HG02870 (cell line): ENCODE results near the gene FBXO42.

Experiments
- ATAC-seq: cut with Tn5 transposase; IDR thresholded peaks from one replicate; pipeline ENCODE4 v1.9.1; 2021; ENCODE audit warnings: mild to moderate bottlenecking, moderate library complexity; ENCODE audit not compliant: unreplicated experiment

Gene FBXO42

DNA sequence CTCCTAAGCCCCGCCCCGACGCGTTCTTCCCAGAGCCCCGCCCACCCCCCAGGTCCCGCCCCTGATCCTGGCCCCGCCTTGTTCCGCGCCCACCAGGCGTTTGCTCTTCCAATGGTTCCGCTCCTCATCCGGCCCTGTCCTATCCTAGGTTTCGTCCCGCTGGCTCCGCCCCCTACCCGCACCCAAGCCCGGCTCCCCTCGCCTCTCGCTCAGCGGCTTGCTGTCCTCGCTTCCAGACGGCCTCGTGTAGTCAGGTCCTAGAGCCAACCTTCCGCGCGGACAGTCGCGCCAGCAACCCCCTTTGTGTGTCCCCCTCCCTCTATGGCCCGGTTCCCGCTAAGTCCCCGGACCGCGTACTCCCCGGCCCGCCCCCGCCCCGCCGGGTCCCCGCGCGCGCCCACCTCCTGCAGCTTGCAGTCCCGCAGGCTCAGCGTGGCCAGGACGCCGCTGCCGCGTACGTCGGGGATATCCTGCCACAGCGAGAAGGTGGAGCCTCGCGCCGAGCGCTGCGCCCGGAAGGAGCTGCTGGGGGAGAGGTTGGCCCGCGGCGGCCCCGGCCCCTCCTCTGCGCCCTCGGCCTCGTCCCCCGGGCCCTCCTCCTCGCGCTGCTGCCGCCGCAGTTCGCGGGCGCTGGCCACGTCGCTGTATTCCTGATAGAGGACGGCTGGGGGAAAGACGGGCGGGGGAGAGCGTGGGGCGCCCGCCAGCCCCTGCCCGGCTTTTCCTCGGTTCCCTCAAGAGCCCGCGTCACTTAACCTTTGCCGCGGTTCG, 145.5 kb downstream of the FBXO42 start:
- peak; percentile 60 for ATAC-seq

DNA sequence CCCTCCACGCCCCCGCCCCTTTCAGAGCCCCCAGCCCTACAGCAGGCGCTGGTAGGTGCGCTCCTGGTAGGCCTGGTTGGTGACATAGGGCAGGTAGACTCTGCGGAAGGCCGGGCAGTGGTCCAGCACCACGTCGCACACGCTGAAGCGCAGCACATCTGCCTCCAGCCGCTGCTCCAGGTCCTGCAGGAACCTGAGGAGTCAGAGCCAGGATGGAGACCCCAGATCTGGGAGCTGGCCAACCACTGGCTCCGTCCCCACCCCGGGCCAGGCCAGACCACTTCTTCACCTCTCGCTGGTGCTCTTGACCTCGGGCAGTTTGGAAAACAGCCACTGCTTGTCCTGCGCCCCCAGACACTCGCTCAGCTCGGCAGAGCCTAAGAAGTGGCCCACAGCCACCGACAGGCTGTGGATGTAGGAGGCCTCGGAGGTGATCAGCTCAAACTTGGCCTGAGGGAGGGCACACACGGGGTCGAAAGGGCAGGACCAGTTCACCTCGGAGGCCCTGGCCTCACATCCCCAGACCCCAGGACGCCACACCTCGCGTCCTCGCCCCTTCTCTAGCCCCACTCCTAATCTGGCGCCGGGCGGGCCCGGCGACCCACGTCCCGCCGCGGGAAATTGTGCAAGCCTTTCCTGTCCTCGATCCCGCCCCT, 146.3 kb downstream of the FBXO42 start:
- ATAC-seq: peak; percentile 12

DNA sequence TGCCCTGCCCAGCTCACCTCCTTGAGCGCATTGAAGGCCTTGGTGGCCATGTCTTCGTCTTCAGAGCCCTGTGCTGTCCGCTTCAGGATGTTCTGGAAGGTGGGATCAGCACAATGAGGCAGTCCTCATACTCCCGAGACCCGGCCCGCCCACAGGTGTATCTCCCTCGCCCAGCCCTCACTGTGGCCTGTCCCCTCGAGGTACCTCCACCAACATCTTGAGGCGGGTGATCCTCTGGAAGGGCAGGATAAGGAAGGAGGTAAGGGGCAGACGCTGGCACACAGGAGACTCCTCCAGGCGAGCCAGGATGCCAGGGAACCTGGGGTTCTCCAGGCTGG, 147.0 kb downstream of the FBXO42 start:
- no peak for ATAC-seq

DNA sequence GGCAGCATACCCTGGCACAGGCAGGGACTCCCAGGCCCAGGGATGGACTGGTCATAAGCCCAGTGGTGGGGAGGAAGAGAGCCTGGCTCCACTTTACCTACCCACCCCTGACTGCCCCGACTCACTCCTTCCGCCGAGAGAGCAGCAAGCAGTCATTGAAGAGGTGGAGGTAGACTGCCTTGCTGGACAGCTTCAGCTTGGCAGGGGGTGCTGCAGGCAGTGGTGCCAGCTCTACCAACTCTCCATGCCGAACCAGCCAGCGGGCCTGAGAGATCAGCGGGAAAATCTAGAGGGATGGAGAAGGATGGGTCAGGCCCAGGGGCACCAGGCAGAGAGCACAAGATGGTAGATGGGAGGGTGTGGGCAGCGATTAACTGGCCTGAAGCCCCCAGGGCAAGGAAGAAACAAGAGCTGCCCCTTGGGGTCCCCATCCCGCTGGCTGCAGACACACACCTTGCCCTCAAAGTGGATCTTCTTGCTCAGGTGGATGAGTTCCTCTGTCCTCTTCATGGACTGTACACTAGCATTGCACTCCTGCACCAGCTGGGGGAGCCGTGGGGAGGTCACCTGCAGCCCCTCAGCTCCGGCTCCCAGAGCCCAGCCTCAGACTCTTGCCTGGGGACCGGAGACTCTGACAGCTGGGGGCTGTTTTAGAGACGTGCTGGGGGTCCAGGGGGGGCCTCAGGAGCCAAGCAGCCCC, 147.5 kb downstream of the FBXO42 start:
- no peak for ATAC-seq

DNA sequence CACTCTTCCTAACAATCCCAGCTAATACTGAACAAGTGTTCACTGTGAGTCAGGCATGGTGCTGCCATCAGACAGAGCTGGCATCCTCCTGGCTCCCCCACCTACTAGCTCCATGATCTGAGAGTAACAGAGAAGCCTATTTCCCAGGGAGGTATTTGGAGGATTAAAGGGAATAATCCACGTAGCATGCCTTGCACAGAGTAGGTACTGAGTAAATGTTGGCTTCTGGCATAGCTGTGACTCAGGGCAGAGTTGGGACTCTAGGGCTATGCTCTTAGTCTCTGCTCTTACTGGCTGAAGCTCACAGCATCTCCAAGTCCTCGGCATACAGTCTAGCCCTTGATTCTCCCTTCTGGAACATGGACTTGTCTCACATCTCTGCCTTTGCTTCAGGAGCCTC, 148.1 kb downstream of the FBXO42 start:
- ATAC-seq: no peak

DNA sequence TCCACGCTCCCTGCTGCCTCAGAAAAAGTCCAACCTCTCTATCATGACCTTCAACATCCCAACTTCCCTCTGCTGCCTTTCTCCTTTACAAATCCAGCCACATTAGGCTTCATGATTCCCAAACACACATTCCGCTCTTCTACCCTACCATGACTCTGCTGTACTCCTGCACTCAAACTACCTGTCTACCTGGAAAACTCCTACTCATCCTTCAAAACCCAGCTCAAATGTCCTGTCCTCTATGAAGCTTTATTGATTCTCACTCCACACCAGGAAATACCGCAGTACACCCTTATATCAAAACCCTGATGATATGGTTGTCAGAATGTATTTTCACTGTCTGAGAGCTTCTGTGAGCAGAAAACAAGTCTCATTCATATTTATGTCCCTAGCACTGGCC, 148.7 kb downstream of the FBXO42 start:
- ATAC-seq: no peak

DNA sequence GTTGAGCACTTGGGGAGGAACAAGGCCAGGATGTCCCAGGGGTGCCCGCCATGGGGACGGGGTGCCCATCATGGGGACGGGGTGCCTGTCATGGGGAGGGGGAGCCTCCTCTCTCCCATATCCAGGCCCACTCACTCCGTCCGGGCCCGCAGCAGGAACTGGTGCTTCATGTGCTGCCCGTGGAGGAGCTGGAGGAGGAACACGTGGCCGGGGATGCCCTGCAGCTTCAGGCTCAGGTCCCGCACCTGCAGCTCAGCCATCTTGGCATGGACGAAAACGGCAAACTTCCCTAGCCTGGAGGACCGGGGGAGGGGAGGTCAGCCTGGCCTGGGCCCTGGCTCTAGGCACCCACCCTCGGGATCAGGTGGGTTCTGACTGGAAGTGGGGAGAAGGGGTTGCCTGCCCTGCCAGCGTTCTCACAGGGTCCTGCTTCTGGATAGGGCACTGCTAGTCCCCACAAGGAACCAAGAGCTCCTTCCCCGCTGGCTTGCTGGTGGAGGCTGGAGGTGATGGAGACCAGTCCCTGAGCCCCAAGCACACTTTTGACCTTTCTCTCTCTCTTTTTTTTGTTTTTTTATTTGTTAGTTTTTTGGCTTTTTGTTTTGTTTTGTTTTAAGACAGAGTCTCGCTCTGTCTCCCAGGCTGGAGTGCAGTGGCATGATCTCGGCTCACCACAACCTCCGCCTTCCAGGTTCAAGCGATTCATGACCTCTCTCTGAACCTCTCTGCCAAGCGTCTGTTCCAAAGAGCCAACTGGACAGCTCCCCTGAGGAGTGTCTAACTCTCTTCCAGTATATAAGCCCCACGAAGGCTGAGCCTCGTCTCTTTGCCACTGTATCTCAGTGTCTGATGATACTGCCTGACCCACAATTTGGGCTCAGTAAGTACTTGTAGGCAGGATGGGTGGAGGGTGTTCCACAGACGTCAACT, 149.7 kb downstream of the FBXO42 start:
- no peak for ATAC-seq

DNA sequence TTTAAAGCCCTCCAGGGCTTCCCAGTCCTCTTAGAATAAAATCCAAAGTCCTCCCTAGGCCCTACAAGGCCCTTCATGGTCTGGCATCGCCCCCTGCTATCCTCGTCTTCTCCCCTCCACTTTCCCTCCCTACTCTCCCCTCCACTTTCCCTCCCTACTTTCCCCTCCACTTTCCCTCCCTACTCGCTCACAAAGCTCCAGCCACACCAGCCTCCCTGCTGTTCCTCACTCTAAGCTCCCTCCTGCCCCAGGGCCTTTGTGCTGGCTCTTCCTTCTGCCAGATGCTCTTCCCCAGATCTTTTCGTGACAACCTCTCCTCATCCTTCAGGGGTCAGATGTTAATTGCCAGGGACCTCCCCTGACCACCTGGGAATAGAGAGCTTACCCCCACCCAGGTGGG, 152.6 kb downstream of the FBXO42 start:
- ATAC-seq: no peak

DNA sequence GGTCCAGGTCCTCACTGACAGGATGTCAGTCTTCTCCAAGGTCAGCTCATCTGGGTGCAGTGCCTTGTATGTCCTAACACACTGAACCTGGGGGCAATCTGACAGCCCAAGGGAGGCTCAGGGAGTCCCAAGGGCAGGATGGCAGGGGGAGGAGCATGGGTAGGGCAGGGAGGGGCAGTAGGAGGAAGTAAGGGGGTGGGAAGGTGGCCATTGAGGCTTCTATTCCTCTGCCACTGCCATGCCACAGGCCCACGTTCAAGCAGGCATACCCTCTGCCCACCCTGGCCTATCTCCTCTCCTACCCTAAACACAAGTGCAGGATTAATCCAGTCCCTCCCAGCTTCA, 153.2 kb downstream of the FBXO42 start:
- ATAC-seq: no peak

DNA sequence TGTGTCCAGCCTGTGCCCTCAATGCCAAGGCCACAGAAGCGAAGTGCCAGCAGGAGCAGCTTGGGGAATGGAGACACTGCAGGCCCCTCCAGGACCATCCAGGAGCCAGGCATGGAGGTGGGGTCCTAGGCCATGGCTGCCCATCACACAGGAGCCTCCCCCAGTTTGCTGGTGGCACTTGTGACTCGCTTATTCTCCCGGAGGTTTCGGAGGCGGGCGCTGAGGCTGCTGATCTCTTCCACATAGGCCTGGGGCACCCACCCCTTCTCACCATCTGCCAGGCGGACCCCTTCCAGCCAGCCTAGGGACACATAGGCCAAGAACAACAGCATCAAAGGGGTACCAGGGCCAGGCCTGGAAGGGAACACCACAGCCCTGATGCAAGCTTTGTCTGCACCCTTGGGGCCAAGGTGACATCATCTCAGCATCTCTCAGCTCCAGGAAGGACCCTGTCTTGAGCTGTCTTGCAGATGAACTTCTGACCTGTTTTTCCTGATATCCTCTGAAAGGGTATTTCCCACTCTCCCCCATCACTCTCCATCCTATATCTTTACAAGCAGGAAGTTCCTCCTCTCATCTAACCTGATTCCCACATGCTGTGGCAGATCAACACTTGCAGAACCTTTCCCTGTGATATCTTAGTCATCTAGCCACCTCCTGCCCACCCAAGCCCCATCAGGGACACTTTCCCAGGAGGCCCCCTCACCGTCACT, 153.7 kb downstream of the FBXO42 start:
- no peak for ATAC-seq

DNA sequence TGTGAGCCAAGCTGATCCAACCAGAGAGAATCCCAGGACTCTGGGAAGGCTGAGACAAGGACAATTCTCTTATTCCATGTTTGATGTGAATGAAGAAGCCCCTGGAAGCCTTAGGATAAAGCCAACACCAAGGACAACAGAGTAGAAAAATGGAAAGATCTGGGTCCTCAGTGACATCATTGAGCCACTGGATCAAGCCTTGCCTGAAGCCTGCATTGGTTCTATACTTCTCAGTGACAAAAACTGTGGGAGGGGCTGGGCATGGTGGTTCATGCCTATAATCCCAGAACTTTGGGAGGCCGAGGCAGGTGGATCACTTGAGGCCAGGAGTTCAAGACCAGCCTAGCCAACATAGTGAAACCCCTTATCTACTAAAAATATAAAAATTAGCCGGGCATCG, 155.4 kb downstream of the FBXO42 start:
- no peak for ATAC-seq
